Measurements from ENCODE around the gene NAA50.

DNA sequence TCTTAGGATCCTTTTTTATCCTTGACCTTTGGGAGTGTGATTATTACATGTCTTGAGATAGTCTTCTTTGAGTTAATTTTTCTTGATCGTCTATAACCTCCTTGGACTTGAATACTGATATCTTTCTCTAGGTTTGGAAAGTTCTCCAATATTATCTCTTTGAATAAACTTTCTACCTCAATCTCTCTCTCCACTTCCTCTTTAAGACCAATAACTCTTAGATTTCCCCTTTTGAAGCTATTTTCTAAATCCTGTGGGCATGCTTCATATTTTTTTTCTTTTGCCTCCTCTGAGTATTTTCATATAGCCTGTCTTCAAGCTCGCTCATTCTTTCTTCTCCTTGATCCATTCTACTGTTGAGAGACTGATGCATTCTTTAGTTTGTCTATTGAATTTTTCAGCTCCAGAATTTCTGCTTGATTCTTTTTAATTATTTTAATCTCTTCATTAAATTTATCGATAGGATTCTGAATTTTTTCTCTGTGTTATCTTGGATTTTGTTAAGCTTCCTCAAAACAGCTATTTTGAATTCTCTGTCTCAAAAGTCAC is 61.7 kb downstream of the NAA50 start:
- no peak for TF ChIP-seq POLR2A (IDR thresholded peaks at IDR 0.05)
- TF ChIP-seq, protein P1, sequence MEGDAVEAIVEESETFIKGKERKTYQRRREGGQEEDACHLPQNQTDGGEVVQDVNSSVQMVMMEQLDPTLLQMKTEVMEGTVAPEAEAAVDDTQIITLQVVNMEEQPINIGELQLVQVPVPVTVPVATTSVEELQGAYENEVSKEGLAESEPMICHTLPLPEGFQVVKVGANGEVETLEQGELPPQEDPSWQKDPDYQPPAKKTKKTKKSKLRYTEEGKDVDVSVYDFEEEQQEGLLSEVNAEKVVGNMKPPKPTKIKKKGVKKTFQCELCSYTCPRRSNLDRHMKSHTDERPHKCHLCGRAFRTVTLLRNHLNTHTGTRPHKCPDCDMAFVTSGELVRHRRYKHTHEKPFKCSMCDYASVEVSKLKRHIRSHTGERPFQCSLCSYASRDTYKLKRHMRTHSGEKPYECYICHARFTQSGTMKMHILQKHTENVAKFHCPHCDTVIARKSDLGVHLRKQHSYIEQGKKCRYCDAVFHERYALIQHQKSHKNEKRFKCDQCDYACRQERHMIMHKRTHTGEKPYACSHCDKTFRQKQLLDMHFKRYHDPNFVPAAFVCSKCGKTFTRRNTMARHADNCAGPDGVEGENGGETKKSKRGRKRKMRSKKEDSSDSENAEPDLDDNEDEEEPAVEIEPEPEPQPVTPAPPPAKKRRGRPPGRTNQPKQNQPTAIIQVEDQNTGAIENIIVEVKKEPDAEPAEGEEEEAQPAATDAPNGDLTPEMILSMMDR (IDR thresholded peaks at IDR 0.05 in 4 of 5, conservative IDR thresholded peaks at IDR 0.05 in 1 of 5), result no peak

Data from gastrocnemius medialis (tissue), 4 donors.